K562 (cell line): Measurements from ENCODE around the gene GIGYF2. TPM values are rescaled to one million over a fixed set of nuclear protein-coding genes. Genes with fewer than 3 reads are reported as not detected.
"Not testable (repeated sequence)": the region's sequence is repeated elsewhere in the genome, so short reads cannot be mapped to it uniquely, and the experiment has no call there.

Source experiments
- ATAC-seq: fragments of 200-7000 bp; cut with Tn5 transposase; 3 replicates; pipeline ENCODE4 v1.9.1; 2020; ENCODE audit warnings: moderate library complexity
- BruUV-seq: library from RNA; stranded (reverse); fragments of 400-500 nt; replicated peaks from 2 replicates; lab custom pipeline; 2021; lab: Mats Ljungman, UMichigan
- CTCF ChIA-PET: fragments of 300-600 bp; formaldehyde crosslinking; extraction: SDS; loops from one replicate; lab custom pipeline; 2021; ENCODE audit warnings: low intra/inter-chr PET ratio; lab: Yijun Ruan, JAX
- POLR2A ChIA-PET: fragments of 300-600, 350-650 bp; sonication (Branson Sonifier 250); formaldehyde crosslinking; extraction: SDS; loops from one replicate; lab custom pipeline; 2021; ENCODE audit warnings: antibody characterized with exemption, inconsistent platforms; lab: Yijun Ruan, JAX
- DNase-seq, 4 experiments: peaks; one replicate each; pipeline versions ENCODE4 v3.0.0 to v3.0.0-alpha.2; 2011 to 2018; ENCODE audit warnings: low spot score in 3 of 4, mixed read lengths in 3 of 4; ENCODE audit errors: extremely low read depth in 1 of 4
- FAIRE-seq: peaks from 2 replicates; lab custom pipeline; 2011; peaks lifted over from hg19 to GRCh38; lab: Jason Lieb, UNC
- H2AFZ ChIP-seq: 2 replicates; pipeline ENCODE4 v1.6.0; 2011; ENCODE audit warnings: low read depth, low read length, control low read depth, inconsistent platforms
- H3K27ac ChIP-seq: fragments of 200-600 bp; 3 replicates; pipeline ENCODE4 v1.8.0; 2011; ENCODE audit warnings: low read depth, mild to moderate bottlenecking, control low read depth, inconsistent platforms, low read length, moderate library complexity, mixed read lengths; ENCODE audit errors: extremely low read depth
- H3K27me3 ChIP-seq, 2 experiments: fragments of 300-600 bp in 1 of 2; 2 replicates in 1 of 2; 3 replicates in 1 of 2; pipeline versions ENCODE4 v1.6.0 to v1.8.0; 2011; ENCODE audit warnings: inconsistent platforms in 2 of 2, low read length in 2 of 2, mild to moderate bottlenecking in 1 of 2, mixed read lengths in 1 of 2, moderate library complexity in 1 of 2; ENCODE audit not compliant: control insufficient read depth in 2 of 2, insufficient read depth in 2 of 2
- H3K36me3 ChIP-seq: fragments of 300-600 bp; 3 replicates; pipeline ENCODE4 v1.8.0; 2011; ENCODE audit warnings: mild to moderate bottlenecking, low read length, inconsistent platforms; ENCODE audit not compliant: control insufficient read depth, insufficient read depth
- H3K4me1 ChIP-seq, 2 experiments: fragments of 200-600 bp in 1 of 2; replicated peaks in 1 of 2; 2 replicates in 1 of 2; 3 replicates in 1 of 2; pipeline versions ENCODE4 v1.5.1 to v1.8.0; 2011; ENCODE audit warnings: inconsistent platforms in 2 of 2, low read length in 2 of 2, mild to moderate bottlenecking in 1 of 2, mixed read lengths in 1 of 2, moderate library complexity in 1 of 2; ENCODE audit not compliant: control insufficient read depth in 2 of 2, insufficient read depth in 2 of 2
- H3K4me2 ChIP-seq: 2 replicates; pipeline ENCODE4 v1.6.1; 2011; ENCODE audit warnings: low read length, control low read depth, inconsistent platforms, mixed read lengths; ENCODE audit not compliant: insufficient read depth
- H3K4me3 ChIP-seq: fragments of 200-600 bp; sonication (generic), shearing (Covaris generic); 2 replicates; pipeline ENCODE4 v1.5.1; 2016; ENCODE audit warnings: control low read depth, inconsistent platforms
- H3K79me2 ChIP-seq: fragments of 200-600 bp; 3 replicates; pipeline ENCODE4 v1.8.0; 2011; ENCODE audit warnings: low read length, inconsistent platforms; ENCODE audit not compliant: control insufficient read depth, insufficient read depth
- H3K9ac ChIP-seq, 2 experiments: 2 replicates each; pipeline versions ENCODE4 v1.6.0 to v1.6.1; 2011; ENCODE audit warnings: low read depth in 2 of 2, low read length in 2 of 2, control low read depth in 1 of 2, inconsistent platforms in 1 of 2, mild to moderate bottlenecking in 1 of 2, mixed read lengths in 1 of 2; ENCODE audit not compliant: insufficient read depth in 1 of 2
- H3K9me1 ChIP-seq: one replicate; pipeline ENCODE4 v1.6.0; 2011; ENCODE audit warnings: inconsistent platforms, mild to moderate bottlenecking, low read length, moderate library complexity; ENCODE audit not compliant: control insufficient read depth, insufficient read depth
- H3K9me3 ChIP-seq: replicated peaks from 2 replicates; pipeline ENCODE4 v1.5.1; 2011; ENCODE audit warnings: low read depth, low read length, inconsistent platforms; ENCODE audit not compliant: control insufficient read depth, insufficient read depth
- H4K20me1 ChIP-seq: replicated peaks from 2 replicates; pipeline ENCODE4 v1.6.1; 2011; ENCODE audit warnings: low read length, inconsistent platforms, mixed read lengths; ENCODE audit not compliant: control insufficient read depth, insufficient read depth
- ATF7 ChIP-seq: fragments of 450-650 bp; IDR thresholded peaks from 2 replicates; pipeline ENCODE4 v1.7.1; 2014; ENCODE audit warnings: mild to moderate bottlenecking, moderate library complexity
- CC2D1A ChIP-seq: fragments of 450-650 bp; IDR thresholded peaks from 2 replicates; pipeline ENCODE4 v1.6.1; 2017; ENCODE audit warnings: mild to moderate bottlenecking
- CREB3L1 ChIP-seq: fragments of 450-650 bp; IDR thresholded peaks from 2 replicates; pipeline ENCODE4 v1.6.1; 2014; ENCODE audit warnings: low read depth, mild to moderate bottlenecking, moderate library complexity, borderline replicate concordance
- GATA2 ChIP-seq: sonication (generic); formaldehyde crosslinking; IDR thresholded peaks from 2 replicates; pipeline ENCODE4 v1.4.0; 2020; ENCODE audit warnings: mild to moderate bottlenecking, missing genetic modification reagents
- KLF10 ChIP-seq: fragments of 250-450 bp; sonication (Bioruptor Pico); IDR thresholded peaks from 2 replicates; pipeline ENCODE4 v1.6.1; 2021; ENCODE audit warnings: matching md5 sums
- LCOR ChIP-seq: sonication (generic); formaldehyde crosslinking; IDR thresholded peaks from 2 replicates; pipeline ENCODE4 v1.8.0; 2022; ENCODE audit warnings: mild to moderate bottlenecking, missing genetic modification reagents
- MED1 ChIP-seq: sonication (generic); formaldehyde crosslinking; IDR thresholded peaks from 2 replicates; pipeline ENCODE4 v1.8.1; 2023; ENCODE audit warnings: missing genetic modification reagents, borderline replicate concordance
- PYGO2 ChIP-seq: fragments of 450-650 bp; IDR thresholded peaks from 2 replicates; pipeline ENCODE4 v1.6.1; 2016; ENCODE audit warnings: mild to moderate bottlenecking, missing genetic modification characterization, moderate library complexity, missing compliant biosample characterization
- RBM15 ChIP-seq: fragments of 200-400 bp; formaldehyde crosslinking; IDR thresholded peaks from 2 replicates; pipeline ENCODE4 v1.6.1; 2018; ENCODE audit warnings: mild to moderate bottlenecking, low read length, moderate library complexity; ENCODE audit not compliant: insufficient read depth
- RBM39 ChIP-seq: fragments of 200-400 bp; formaldehyde crosslinking; optimal IDR thresholded peaks from 2 replicates; pipeline ENCODE3; 2018; ENCODE audit warnings: low read depth, low read length
- SMAD2 ChIP-seq: fragments of 150-350 bp; IDR thresholded peaks from 2 replicates; pipeline ENCODE4 v1.6.1; 2014; ENCODE audit warnings: low read depth, mild to moderate bottlenecking, low read length
- SRSF7 ChIP-seq: fragments of 200-400 bp; formaldehyde crosslinking; optimal IDR thresholded peaks from 2 replicates; pipeline ENCODE3; 2017; ENCODE audit warnings: mild to moderate bottlenecking, low read depth, low read length
- ZNF175 ChIP-seq: fragments of 200-800 bp; sonication (Bioruptor generic); IDR thresholded peaks from 2 replicates; pipeline ENCODE4 v1.6.1; 2016; ENCODE audit warnings: low read depth, mild to moderate bottlenecking, missing genetic modification characterization, missing compliant biosample characterization
- ZNF76 ChIP-seq: fragments of 250-450 bp; sonication (Bioruptor Pico); IDR thresholded peaks from 2 replicates; pipeline ENCODE4 v1.4.0; 2020; ENCODE audit warnings: mild to moderate bottlenecking, moderate library complexity, borderline replicate concordance
- WGBS: fragments of 100-300 bp; shearing (Covaris generic); methylation state at CpG from one replicate; pipeline ENCODE4 v1.1.6; 2016; ENCODE audit warnings: low coverage, mixed read lengths; ENCODE audit not compliant: insufficient coverage; ENCODE audit errors: missing lambda C conversion rate; 5-methylcytosine and 5-hydroxymethylcytosine counted together
- in situ Hi-C: fragments of 300-500 bp; cut with MboI; formaldehyde crosslinking; loops from 4 replicates; pipeline ENCODE4 v1.15.0; 2018; ENCODE audit warnings: inconsistent platforms, mixed read lengths
- intact Hi-C: fragments of 100-400 bp; cut with micrococcal nuclease; formaldehyde crosslinking; loops from 2 replicates; pipeline ENCODE4 v1.14.2; 2022
- polyA plus RNA-seq, 8 experiments: library from polyadenylated mRNA; depleted of rRNA in 4 of 8; stranded (reverse) in 5 of 8; unstranded in 3 of 8; fragments of >200 nt; fragmentation: Nextera tagmentation in 2 of 8; fragmentation: Illumina TruSeq in 1 of 8; extraction: Ambion mirVana in 2 of 8; extraction: Trizol in 1 of 8; gene quantifications; 2 replicates each; pipeline versions ENCODE4 v1.2.1 to v1.2.3, GENCODE V29; 2011 to 2014; ENCODE audit warnings: inconsistent platforms in 1 of 8, missing spikeins in 1 of 8
- total RNA-seq, 7 experiments: library from RNA; depleted of rRNA in 6 of 7; stranded (reverse); fragments of >200 nt in 6 of 7; fragmentation: Illumina TruSeq in 2 of 7; extraction: Trizol in 2 of 7; gene quantifications; 2 replicates each; pipeline versions ENCODE4 v1.2.1 to v1.2.3, GENCODE V29; 2011 to 2021; ENCODE audit warnings: low replicate concordance in 1 of 7

Gene GIGYF2
- total and polyA plus RNA-seq, 9 of the 15 experiments (the other 6 are each of a cell fraction or from before 2014, with no cell fraction given), result 12.7 to 52.7 (median 34.9) TPM

- TF ChIP-seq CREB3L1, result no peak
- TF ChIP-seq ZNF175 (CRISPR knock-in tag), result no peak
- no peak for TF ChIP-seq PYGO2
- TF ChIP-seq KLF10 (CRISPR knock-in tag), result no peak
These were observed 148.9 kb downstream of the GIGYF2 start (continued) for GRCh38 chr2:232846055-232846454.

- no peak overlapping the region for H2AFZ ChIP-seq
- no peak overlapping the region for H3K27ac ChIP-seq
- no peak for DNase-seq
- no peaks in the 10 kb centered on the region for H3K9me3 ChIP-seq
- FAIRE-seq, result no peak
- intact Hi-C loops (loop anchor here (5.0 to 10.0 kb wide), 2 partner anchors 175 to 402 kb away; partner anchors contain the start of gene ATG16L1), in situ Hi-C loops (loop anchor here (10.0 kb wide), 1 partner anchor 415 kb away; no protein-coding TSS in a partner anchor)
- ATAC-seq, result no peak
- H3K4me3 ChIP-seq, result no peak overlapping the region
- CTCF ChIA-PET, result no interaction called here
- BruUV-seq, result no TSS peak
- peaks cover 7 to 11% of the 10 kb centered on the region in 2 experiments for H3K4me1 ChIP-seq
- H3K9ac ChIP-seq, result no peak overlapping the region
- no peaks in the 10 kb centered on the region for H4K20me1 ChIP-seq
- no peaks in the 10 kb centered on the region for H3K79me2 ChIP-seq
- no peak overlapping the region for H3K4me2 ChIP-seq
- 79% methylated on average over 3 of the region's 3 CpGs for WGBS
- TF ChIP-seq SRSF7 (no peak), ZNF76 (CRISPR knock-in tag) (no peak), RBM15 (no peak), ATF7 (no peak), LCOR (CRISPR knock-in tag) (no peak), SMAD2 (no peak), RBM39 (no peak), GATA2 (CRISPR knock-in tag) (no peak), CC2D1A (no peak), MED1 (CRISPR knock-in tag) (no peak)
- peaks cover 71% of the 10 kb centered on the region for H3K36me3 ChIP-seq
- POLR2A ChIA-PET, result no interaction called here
- no peaks in the 10 kb centered on the region for H3K27me3 ChIP-seq
- H3K9me1 ChIP-seq, result no peaks in the 10 kb centered on the region
These were observed 152.9 kb downstream of the GIGYF2 start for GRCh38 chr2:232850039-232850438.

GRCh38 chr2:232852081-232852480 is 154.9 kb downstream of the GIGYF2 start:
- in situ Hi-C loops, result loop anchor here (10.0 kb wide), 1 partner anchor 413 kb away; no protein-coding TSS in a partner anchor
- H3K9me3 ChIP-seq, BruUV-seq, H3K27me3 ChIP-seq, FAIRE-seq, H4K20me1 ChIP-seq, H3K9ac ChIP-seq, H3K27ac ChIP-seq, H3K4me3 ChIP-seq, H3K9me1 ChIP-seq, H3K79me2 ChIP-seq, H3K4me2 ChIP-seq, H2AFZ ChIP-seq, DNase-seq, POLR2A ChIA-PET, ATAC-seq: not testable (repeated sequence)
- CTCF ChIA-PET, result interaction anchor here (0.7 to 0.9 kb wide), 2 partner anchors 202 to 398 kb away, joined by 3 read pairs; no protein-coding TSS in a partner anchor
- intact Hi-C loops, result loop anchor here (5.0 to 10.0 kb wide), 2 partner anchors 173 to 400 kb away; partner anchors contain the start of gene ATG16L1
- WGBS, result 84% methylated on average over 11 of the region's 11 CpGs
- Histone ChIP-seq H3K36me3 (peaks cover 68% of the 10 kb centered on the region), H3K4me1 (peaks cover 7 to 11% of the 10 kb centered on the region in 2 experiments)
